Measurements from ENCODE around the gene MRGPRG. TPM values are rescaled to one million over a fixed set of nuclear protein-coding genes. Genes with fewer than 3 reads are reported as not detected.

MRGPRG gene
- total RNA-seq, 2 donors from 2014 or later, result not detected

DNA sequence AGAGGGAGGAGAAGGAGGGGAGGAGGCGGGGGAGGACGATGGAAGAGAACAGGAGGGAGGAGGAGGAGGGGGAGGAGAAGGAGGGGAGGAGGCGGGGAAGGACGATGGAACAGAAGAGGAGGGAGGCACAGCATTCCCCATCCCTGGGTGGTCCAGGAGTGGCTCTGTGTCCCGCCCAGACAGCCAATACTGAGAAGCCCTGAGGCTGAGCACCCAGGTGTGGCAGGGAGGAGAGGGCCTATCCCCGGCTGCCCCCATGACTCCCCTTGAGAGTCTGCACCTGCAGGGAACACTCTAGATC, 12.9 kb upstream of the MRGPRG start:
- H3K36me3 ChIP-seq (ENCODE audit: control insufficient read depth, insufficient read depth, low read length), result no peaks in the 10 kb centered on the region
- TF ChIP-seq, protein P1, sequence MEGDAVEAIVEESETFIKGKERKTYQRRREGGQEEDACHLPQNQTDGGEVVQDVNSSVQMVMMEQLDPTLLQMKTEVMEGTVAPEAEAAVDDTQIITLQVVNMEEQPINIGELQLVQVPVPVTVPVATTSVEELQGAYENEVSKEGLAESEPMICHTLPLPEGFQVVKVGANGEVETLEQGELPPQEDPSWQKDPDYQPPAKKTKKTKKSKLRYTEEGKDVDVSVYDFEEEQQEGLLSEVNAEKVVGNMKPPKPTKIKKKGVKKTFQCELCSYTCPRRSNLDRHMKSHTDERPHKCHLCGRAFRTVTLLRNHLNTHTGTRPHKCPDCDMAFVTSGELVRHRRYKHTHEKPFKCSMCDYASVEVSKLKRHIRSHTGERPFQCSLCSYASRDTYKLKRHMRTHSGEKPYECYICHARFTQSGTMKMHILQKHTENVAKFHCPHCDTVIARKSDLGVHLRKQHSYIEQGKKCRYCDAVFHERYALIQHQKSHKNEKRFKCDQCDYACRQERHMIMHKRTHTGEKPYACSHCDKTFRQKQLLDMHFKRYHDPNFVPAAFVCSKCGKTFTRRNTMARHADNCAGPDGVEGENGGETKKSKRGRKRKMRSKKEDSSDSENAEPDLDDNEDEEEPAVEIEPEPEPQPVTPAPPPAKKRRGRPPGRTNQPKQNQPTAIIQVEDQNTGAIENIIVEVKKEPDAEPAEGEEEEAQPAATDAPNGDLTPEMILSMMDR (conservative IDR thresholded peaks at IDR 0.05), result no peak
- WGBS, 2 experiments (ENCODE audit: insufficient coverage in 1 of 2, insufficient read length in 1 of 2), result 81 to 83% methylated on average over 1 to 6 of the region's 6 CpGs

DNA sequence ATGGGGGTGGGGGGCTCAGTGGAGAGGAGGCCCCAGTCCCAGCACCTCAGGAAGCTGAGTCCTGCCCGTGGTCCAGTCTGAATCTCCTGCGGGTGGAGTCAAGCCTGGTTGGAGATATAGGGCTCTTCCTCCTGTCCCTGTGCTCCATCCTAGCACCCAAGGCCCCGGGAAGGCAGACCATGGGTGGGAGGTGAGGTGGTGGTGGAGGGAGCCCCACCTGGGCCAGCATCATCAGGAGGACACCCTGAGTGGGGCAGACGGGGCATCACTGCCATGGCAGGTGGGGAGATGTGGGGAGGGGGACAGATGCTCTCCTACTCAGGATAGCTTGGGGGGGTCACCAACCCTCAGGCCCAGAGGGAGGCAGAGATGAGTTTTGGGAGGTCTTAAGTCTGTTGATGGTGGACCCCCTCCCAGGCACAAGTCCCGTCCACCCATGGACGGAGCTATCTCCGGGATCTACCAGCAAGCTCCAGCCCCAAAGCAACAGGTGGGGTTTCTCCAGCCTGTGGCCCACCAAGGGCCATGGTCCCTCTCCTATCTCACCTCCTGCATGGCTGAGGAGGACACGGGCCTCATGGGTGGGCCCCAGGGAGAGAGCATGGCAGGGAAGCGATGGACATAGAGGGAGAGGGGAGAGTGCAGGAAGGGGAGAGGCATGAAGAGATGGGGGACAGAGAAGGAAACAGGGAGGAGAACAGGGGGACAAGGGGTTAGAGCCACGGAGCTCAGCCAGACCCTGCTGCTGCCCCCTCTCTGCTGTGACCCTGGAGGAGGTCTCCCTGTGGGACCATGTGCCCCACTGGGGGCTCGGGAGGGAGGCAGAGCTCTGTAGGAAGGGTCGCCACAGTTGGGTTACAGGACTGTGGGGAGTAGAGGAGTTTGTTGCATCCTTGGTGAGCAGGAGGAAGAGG, 12.3 kb upstream of the MRGPRG start:
- no peak overlapping the region for H3K9ac ChIP-seq (ENCODE audit: extremely low read depth, low read length, poor library complexity, severe bottlenecking)
- H3K4me1 Mint-ChIP-seq, result no peaks in the 10 kb centered on the region
- H3K4me1 ChIP-seq (ENCODE audit: control insufficient read depth, insufficient read depth, low read length), result no peaks in the 10 kb centered on the region
- no peaks in the 10 kb centered on the region for H3K9me3 Mint-ChIP-seq
- H3K4me3 ChIP-seq (ENCODE audit: low read length), result no peak overlapping the region
- TF ChIP-seq, protein P1 (conservative IDR thresholded peaks at IDR 0.05), result no peak
- no peak overlapping the region for H3K4me3 Mint-ChIP-seq
- H3K27ac ChIP-seq (ENCODE audit: low read depth, low read length), result no peak overlapping the region
- H3K36me3 Mint-ChIP-seq (ENCODE audit: low read depth), result no peaks in the 10 kb centered on the region
- no peaks in the 10 kb centered on the region for H3K27me3 ChIP-seq (ENCODE audit: control insufficient read depth, insufficient read depth, low read length, poor library complexity, severe bottlenecking)
- peaks cover 35% of the 10 kb centered on the region for H3K27me3 Mint-ChIP-seq (ENCODE audit: insufficient read depth)
- WGBS, 2 experiments (ENCODE audit: insufficient coverage in 1 of 2, insufficient read length in 1 of 2), result 93 to 95% methylated on average over 7 to 12 of the region's 12 CpGs
- H3K36me3 ChIP-seq (ENCODE audit: control insufficient read depth, insufficient read depth, low read length), result no peaks in the 10 kb centered on the region
- H3K27ac Mint-ChIP-seq, result no peak overlapping the region
- DNase-seq, result no peak
- H3K9me3 ChIP-seq (ENCODE audit: control insufficient read depth, low read length), result no peaks in the 10 kb centered on the region

More for the DNA sequence above, 12.9 kb upstream of the MRGPRG start:
- no peaks in the 10 kb centered on the region for H3K27me3 ChIP-seq (ENCODE audit: control insufficient read depth, insufficient read depth, low read length, poor library complexity, severe bottlenecking)
- Mint-ChIP-seq H3K4me1 (no peaks in the 10 kb centered on the region), H3K27me3 (ENCODE audit: insufficient read depth) (peaks cover 34% of the 10 kb centered on the region), H3K36me3 (ENCODE audit: low read depth) (no peaks in the 10 kb centered on the region), H3K27ac (no peak overlapping the region), H3K4me3 (no peak overlapping the region), H3K9me3 (no peaks in the 10 kb centered on the region)
- H3K9ac ChIP-seq (ENCODE audit: extremely low read depth, low read length, poor library complexity, severe bottlenecking), result no peak overlapping the region
- no peak overlapping the region for H3K4me3 ChIP-seq (ENCODE audit: low read length)
- no peaks in the 10 kb centered on the region for H3K4me1 ChIP-seq (ENCODE audit: control insufficient read depth, insufficient read depth, low read length)
- DNase-seq, result no peak
- no peaks in the 10 kb centered on the region for H3K9me3 ChIP-seq (ENCODE audit: control insufficient read depth, low read length)
- no peak overlapping the region for H3K27ac ChIP-seq (ENCODE audit: low read depth, low read length)

DNA sequence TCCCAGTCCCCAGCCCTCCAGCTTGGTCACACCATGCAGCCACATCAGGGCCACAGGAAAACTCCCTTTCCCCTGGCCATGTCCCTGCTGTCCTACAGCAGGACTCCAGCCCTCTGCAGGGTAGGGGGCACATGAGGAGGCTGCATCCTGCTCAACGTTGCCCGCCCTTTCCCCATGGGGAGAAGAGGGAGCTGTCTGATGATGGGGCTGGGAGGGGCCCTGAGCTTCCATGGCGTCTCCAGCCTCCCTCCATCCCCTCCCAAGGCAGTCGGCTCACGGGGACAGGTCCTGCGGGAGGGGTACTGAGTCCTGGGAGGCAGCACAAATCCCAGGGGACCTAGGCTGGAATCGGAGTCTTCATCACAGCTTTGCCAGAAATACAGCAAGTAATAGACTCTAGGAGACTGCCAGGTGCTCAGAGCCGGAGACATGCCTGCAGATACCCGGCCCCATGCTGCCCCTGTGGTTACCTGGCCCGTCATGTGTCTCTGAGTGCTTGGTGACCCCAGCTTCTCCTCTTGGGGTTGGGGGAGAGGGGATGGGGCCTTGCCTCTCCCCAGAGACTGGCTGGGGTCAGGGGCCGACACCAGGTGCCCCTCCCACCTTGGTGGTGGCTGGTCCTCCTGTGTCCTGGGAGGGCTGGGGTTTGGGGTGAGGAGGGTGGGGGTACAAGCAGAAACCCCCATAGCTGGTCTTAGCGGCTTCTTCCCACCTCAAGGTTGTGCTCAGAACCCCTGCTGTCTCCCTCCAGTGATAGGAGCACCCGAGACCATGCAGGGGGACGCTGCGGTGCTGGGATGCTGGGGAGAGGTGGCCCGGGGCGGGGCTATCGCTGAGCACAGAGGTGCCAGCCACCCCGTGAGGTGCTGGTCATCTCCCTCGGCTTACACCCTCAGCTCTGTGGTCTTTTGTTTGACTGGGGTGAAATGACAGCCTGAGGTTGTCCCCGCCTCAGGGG, 11.3 kb upstream of the MRGPRG start:
- Mint-ChIP-seq H3K4me1 (no peaks in the 10 kb centered on the region), H3K4me3 (no peak overlapping the region), H3K36me3 (ENCODE audit: low read depth) (no peaks in the 10 kb centered on the region), H3K27me3 (ENCODE audit: insufficient read depth) (peaks cover 29% of the 10 kb centered on the region), H3K27ac (no peak overlapping the region), H3K9me3 (no peaks in the 10 kb centered on the region)
- H3K4me3 ChIP-seq (ENCODE audit: low read length), result no peak overlapping the region
- no peak overlapping the region for H3K9ac ChIP-seq (ENCODE audit: extremely low read depth, low read length, poor library complexity, severe bottlenecking)
- no peaks in the 10 kb centered on the region for H3K9me3 ChIP-seq (ENCODE audit: control insufficient read depth, low read length)
- H3K27ac ChIP-seq (ENCODE audit: low read depth, low read length), result no peak overlapping the region
- no peaks in the 10 kb centered on the region for H3K27me3 ChIP-seq (ENCODE audit: control insufficient read depth, insufficient read depth, low read length, poor library complexity, severe bottlenecking)
- DNase-seq, result no peak
- TF ChIP-seq, protein P1 (conservative IDR thresholded peaks at IDR 0.05), result no peak
- H3K4me1 ChIP-seq (ENCODE audit: control insufficient read depth, insufficient read depth, low read length), result no peaks in the 10 kb centered on the region
- 90 to 98% methylated on average over 6 to 21 of the region's 21 CpGs for WGBS, 2 experiments (ENCODE audit: insufficient coverage in 1 of 2, insufficient read length in 1 of 2)
- H3K36me3 ChIP-seq (ENCODE audit: control insufficient read depth, insufficient read depth, low read length), result no peaks in the 10 kb centered on the region

Data from endodermal cell (in vitro differentiated cells).